Myocyte (in vitro differentiated cells): Measurements from ENCODE around the gene HJURP. TPM values are rescaled to one million over a fixed set of nuclear protein-coding genes. Genes with fewer than 3 reads are reported as not detected.

Experiments
- DNase-seq: peaks from one replicate; pipeline ENCODE4 v3.0.0-alpha.2; 2012; ENCODE audit warnings: low read depth
- total RNA-seq: library from RNA; depleted of rRNA; stranded (reverse); fragments of >200 nt; gene quantifications from 2 replicates; pipeline ENCODE4 v1.2.3, GENCODE V29; 2014

HJURP gene
- total RNA-seq, 1 donor from 2014 or later: 1.4 TPM

DNA sequence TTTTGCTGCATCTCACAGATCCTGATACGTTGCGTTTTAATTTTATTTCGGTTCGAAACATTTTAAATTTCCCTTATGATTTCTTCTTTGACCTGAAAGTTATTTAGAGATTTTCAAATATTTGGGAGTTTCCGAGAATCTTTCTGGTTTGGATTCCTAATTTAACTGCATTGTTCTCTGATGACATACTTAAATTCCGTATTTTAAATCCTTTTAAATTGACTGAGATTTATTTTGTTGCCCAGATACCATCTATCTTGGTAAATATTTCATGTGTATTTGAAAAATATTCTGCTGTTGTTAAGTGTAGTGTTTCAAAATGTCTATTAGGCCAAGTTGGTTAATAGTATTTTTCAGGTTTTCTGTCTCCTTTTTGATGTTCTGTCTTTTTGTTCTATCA is 38.5 kb downstream of the HJURP start:
- DNase-seq: no peak

DNA sequence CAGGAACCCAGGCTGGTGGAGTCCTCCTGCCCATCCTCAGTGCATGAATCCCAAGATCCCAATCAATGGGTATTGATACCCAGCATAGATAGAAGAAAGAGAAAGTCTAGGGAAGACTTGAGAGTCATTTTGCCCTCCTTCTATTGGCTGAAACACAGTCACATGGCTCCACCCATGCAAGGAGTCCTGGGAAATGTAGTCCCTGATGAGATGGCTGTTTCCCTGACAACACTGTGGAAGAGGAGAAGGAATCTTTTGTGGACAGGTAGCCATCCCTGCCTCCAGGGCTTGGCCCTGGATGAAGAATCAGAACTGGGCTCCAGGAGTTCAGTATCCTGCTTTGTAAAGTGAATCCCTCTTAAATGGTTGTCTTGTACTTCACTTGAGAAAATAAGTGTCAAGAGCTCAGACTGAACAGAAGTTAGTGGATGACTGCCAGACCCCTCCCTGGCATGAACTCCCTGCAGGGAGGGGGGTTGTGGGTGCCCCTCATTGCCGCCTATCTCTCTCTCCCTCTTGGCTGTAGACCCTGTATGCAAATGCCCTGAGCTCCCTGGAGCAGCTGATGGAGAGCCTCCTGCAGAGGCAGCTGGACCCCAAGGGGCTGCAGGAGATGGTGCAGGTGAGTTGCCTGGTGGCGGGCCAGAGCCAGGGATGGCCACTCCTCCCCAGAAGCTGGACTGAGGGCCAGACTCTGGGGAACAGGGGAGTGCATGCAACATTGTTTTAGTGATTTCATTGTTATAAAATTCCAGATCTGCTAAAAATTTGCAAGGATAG is 40.1 kb downstream of the HJURP start:
- DNase-seq: no peak

DNA sequence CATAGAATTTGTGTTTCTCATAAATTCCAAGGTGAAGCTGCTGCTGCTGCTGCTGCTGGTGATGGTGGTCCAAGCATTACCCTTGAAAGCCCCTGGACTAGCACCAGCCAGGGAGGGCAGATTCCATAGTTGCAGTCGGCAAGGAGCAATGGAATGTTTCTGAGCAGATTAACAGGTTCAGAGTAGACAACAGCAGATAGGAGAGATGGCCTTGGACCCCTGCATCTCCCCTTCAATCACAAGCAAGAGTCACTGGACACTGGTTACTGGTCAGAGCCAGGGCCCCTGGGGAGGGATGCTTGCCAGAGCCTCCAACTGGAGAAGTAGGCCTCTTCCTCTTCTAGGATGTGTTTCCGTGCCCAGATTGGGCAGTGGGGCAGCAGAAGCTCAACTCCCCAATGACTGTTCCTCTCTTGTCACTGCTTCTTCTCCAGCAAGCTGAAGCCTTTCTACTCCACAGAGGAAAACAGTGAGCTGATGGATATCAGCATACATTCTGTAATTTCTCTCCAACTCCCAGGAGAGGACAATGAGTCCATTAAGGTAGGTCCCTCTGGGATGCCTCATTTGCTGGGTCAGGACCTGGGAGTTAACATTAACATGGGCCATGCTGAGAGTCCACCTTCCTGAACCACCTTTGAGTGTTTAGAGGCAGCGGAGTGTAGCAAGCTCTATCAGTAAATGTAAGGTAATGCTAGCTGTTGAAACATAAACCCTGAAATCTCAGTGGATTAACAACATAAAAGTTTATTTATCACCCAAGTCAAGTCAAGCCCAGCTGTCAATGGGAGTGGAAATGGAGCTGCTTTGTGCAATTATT is 40.9 kb downstream of the HJURP start:
- DNase-seq: no peak

- no peak for DNase-seq
Measured at GRCh38 chr2:233811732-233812131, 42.6 kb downstream of the HJURP start.

DNA sequence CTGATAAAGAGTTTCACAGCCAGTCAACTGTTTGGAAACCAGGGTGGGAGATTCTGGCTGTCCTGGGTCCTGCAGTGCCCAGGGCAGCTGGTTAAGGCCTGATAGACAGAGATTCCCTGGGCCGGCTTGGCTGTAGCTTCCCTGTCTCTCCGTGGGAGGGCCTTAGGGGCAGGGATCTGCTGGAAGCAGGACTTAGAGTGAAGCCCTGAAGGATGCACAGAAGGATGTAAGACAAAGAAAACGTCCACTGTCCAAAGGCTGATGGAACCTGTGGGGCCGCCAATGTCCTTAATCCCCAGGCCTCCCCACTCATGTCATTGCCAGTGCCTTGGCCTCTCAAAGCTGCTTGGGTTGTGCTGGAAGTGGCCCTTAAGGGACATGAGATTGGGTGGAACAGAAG is 43.2 kb downstream of the HJURP start:
- no peak for DNase-seq

GRCh38 chr2:233810385-233810784 is 44.0 kb downstream of the HJURP start:
- DNase-seq: no peak

DNA sequence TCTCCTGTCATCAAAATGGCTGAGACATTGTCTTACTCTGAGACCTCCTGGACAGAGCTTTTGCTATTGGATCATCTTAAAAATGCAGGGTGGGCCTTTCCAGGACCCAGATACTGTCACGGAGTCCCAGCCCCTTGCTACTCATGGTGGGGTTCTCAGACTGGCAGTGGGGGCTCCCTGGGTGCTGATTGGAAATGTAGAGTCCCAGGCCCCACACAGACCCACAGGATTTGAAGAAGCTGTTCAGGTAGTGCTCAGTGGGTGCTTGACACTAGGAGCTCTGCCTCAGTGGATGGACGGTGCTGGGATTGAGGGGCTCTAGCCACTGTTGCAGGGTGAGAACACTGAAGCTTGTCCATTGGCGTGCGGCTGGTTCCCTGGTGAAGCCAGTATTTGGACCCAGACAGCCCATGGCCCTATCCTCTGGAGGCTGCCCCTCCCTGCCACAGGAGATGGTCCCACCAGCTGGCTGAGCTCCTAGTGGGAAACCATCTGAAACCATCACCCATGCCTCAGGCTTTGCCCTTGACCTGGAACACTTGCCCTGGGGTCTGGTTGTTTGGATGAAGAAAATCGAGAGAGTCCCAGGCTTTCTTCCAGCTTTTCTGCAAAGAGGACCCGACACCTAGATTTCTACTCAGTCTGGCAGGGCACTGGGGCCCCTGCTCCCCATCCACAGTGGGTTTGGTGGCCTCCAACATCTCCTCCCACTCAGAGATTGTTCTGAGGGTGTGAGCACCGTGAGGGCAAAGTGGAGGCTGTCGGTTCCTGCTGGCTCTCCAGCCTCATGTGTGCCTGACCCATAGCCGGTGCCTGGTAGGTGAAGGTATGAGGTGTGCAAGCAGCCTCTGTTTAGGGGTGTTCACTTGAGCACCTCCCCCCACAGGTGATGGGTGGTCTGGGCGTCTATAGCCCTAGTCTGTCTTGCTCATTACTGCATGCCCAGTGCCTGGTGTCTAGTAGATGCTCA is 46.1 kb downstream of the HJURP start:
- no peak for DNase-seq

- no peak for DNase-seq
Measured at GRCh38 chr2:233807215-233807865, 47.0 kb downstream of the HJURP start.

- no peak for DNase-seq
Measured at GRCh38 chr2:233803994-233804393, 50.3 kb downstream of the HJURP start.

GRCh38 chr2:233803292-233803911 is 50.9 kb downstream of the HJURP start:
- DNase-seq: no peak

GRCh38 chr2:233802132-233802815 is 52.1 kb downstream of the HJURP start:
- DNase-seq: no peak

DNA sequence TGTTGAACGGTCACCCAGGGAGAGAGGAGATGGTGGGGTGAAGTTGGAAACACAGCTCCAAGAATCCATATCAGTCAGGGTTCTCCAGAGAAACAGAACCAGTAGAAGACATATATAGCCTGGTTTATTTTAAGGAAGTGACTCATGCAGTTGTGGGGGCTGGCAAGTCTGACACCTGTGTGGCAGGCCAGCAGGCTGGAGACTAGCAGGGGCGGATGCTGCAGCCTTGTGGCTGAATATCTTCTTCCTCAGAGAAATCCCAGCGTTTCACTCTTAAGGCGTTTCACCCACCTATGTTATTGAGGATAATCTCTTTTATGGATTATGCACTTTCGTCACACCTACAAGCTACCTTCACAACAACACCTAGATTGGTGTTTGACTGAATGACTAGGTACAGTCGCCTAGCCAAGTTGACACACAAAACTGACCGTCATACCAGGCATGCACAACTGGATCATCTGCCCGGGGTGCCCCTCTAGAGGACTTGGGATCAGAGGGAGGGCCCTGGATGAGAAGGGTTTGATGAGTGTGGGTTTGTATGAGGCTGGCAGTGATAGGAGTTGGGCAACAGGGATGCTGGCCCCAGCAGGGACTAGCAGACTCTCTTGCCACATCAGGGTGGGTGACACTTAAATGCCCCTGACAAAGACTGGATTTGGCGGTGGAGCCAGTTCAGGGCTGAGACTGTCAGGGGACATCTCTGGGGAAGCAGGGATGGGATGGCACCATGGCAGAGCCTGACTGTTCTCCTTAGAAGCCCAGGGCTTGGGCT is 52.8 kb downstream of the HJURP start:
- DNase-seq: peak; percentile 45

DNA sequence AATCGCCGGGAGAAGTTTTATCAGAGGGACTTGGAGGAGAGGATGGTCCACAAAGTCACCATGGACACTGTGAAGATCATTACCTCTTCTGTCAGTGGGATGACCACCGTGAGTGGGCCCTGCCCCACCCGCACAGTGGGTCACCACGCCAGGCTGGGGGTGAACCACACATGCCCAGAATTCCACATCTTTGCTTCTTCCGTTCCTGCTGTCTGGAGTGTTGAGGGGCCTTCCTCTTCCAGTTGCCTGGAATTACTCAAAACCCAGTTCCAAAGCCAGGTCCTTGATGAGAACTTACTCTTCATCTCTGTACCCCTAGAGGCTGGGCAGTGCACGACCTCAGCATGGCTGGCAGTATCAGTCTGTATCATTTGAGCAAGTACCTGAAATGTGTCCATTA is 54.1 kb downstream of the HJURP start:
- no peak for DNase-seq

GRCh38 chr2:233799716-233800115 is 54.6 kb downstream of the HJURP start:
- DNase-seq: no peak

DNA sequence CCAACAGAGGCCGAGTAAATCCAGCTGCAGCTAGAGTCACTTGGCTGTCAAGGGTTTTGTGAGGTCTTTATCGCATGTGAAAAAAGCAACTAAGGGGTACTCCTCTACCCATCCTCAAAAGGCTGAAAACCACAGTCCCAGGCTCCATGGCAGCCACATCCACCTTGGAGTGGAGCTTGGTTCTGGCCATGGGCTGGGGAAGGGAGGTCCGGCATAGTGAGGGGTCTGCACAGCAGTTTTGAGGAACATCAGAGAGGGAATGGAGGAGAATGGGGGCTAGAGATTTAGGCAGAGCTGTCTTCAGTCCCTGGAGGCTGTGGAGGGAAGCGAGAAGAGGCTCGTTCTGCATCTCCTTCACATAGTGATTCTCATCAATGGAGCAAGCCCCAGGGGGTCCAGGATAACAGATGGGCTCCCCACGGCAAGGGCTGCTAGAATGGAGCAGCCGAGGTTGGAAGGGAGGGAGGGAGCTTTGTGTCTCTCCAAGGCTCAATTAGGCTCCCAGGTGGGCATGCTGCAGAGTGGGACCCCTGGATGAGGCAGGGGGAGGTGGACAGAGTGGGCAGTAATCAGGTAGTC is 55.2 kb downstream of the HJURP start:
- no peak for DNase-seq

DNA sequence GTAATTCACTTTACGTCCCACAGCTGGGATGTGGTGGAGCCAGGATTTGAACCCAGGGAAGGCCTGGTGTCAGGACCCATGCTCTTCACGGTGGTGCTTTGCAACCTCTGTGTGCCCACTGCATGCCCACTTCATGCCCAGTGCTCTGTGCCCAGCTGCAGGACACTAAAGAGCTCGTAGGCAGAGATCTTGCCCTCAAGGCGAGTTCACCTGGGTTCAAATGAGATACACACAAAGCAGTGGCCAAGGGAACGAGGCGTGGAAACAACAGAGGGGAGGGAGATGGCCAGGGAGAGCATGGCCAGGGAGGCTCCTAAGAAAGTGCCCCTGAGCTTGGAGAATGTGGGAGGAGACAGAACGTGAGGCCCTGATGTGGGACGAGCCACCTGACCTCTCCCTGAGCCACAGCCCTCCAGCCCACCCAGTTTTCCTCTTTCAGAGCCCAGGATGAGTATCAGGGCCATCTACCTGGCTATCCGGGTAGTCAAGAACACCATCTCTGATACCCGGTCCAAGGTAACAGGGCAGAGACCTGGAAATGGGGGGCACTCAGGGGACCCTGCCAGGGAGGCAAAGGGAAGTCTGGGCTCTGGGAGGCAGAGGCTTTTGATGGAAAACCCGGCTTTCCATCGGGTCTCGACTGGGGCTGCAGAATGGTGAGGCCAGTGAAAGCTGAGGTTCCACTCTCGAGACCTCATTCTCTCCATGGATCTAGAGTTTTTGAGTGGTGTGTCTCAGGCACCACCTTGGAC is 55.8 kb downstream of the HJURP start:
- DNase-seq: no peak

DNA sequence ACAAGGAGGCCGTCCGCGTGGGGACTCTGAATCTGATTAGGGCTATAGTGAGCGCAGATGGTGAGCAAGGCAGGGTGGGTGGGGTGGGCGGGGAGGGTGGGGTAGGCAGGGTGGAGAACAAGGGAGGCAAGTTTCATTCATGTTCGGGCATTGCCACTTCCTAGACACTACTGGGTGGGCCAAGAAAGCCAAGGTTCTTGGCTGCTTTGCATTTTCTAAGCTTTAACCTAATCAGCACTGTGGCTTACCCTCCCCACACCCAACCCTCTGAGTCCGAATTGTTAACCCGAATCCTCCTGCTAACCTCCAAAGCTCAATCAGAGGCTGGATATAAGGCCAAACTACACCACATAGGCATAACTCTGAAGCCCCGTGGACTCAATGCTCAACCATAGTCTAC is 58.1 kb downstream of the HJURP start:
- DNase-seq: no peak

- DNase-seq: no peak
Measured at GRCh38 chr2:233795735-233796171, 58.6 kb downstream of the HJURP start.
